GM21529 (cell line): Measurements from ENCODE around the gene TDRD5.
"Not testable (repeated sequence)": the region's sequence is repeated elsewhere in the genome, so short reads cannot be mapped to it uniquely, and the experiment has no call there.

Experiments
- ATAC-seq: cut with Tn5 transposase; IDR thresholded peaks from one replicate; pipeline ENCODE4 v1.9.1; 2021; ENCODE audit not compliant: unreplicated experiment

Gene TDRD5

GRCh38 chr1:179599623-179600249, 8.1 kb downstream of the TDRD5 start:
- ATAC-seq, result no peak

- no peak for ATAC-seq
These were observed 9.5 kb downstream of the TDRD5 start for GRCh38 chr1:179601093-179601492.

- no peak for ATAC-seq
These were observed 20.7 kb downstream of the TDRD5 start for GRCh38 chr1:179612361-179612760.

- no peak for ATAC-seq
These were observed 39.1 kb downstream of the TDRD5 start for GRCh38 chr1:179630719-179631118.

- ATAC-seq, result peak; percentile 90
These were observed 41.2 kb downstream of the TDRD5 start for GRCh38 chr1:179632868-179633267.

- ATAC-seq, result no peak
These were observed 45.7 kb downstream of the TDRD5 start for GRCh38 chr1:179637211-179637860.

GRCh38 chr1:179661018-179661417, 69.4 kb downstream of the TDRD5 start:
- ATAC-seq, result no peak

- ATAC-seq, result no peak
These were observed 72.2 kb downstream of the TDRD5 start for GRCh38 chr1:179663810-179664209.

- ATAC-seq, result no peak
These were observed 86.2 kb downstream of the TDRD5 start for GRCh38 chr1:179677882-179678281.

- not testable (repeated sequence) for ATAC-seq
These were observed 102.9 kb downstream of the TDRD5 start for GRCh38 chr1:179694530-179694929.

- no peak for ATAC-seq
These were observed 111.4 kb downstream of the TDRD5 start for GRCh38 chr1:179702946-179703539.

- no peak for ATAC-seq
These were observed 114.8 kb downstream of the TDRD5 start for GRCh38 chr1:179706339-179706941.

GRCh38 chr1:179707406-179707805, 115.8 kb downstream of the TDRD5 start:
- ATAC-seq, result no peak

GRCh38 chr1:179708434-179709195, 117.0 kb downstream of the TDRD5 start:
- ATAC-seq, result no peak

- peak; percentile 84 for ATAC-seq
These were observed 118.3 kb downstream of the TDRD5 start for GRCh38 chr1:179709841-179710329.

- no peak for ATAC-seq
These were observed 122.5 kb downstream of the TDRD5 start for GRCh38 chr1:179714159-179714558.

GRCh38 chr1:179714623-179715022, 123.0 kb downstream of the TDRD5 start:
- no peak for ATAC-seq

GRCh38 chr1:179719272-179719671, 127.6 kb downstream of the TDRD5 start:
- ATAC-seq, result no peak

GRCh38 chr1:179728271-179728670, 136.6 kb downstream of the TDRD5 start:
- ATAC-seq, result no peak

GRCh38 chr1:179729881-179730280, 138.2 kb downstream of the TDRD5 start:
- no peak for ATAC-seq

GRCh38 chr1:179731643-179732042, 140.0 kb downstream of the TDRD5 start:
- ATAC-seq, result no peak
